ENCODE data around the gene RBM4. TPM values are rescaled to one million over a fixed set of nuclear protein-coding genes. Genes with fewer than 3 reads are reported as not detected.

RBM4 gene
- total RNA-seq, 1 experiment from 2014 or later: 94.4 TPM

- RAD21 ChIA-PET (ENCODE audit: low non-redundant PET in 1 of 2, low total read pairs in 2 of 2, uncharacterized antibody in 2 of 2, unreplicated experiment in 2 of 2): no interaction called here
- H3K36me3 ChIP-seq (ENCODE audit: control insufficient read depth in 1 of 2, insufficient read depth in 2 of 2, low read length in 2 of 2): no peaks in the 10 kb centered on the region
Measured at GRCh38 chr11:66694056-66694410, 55.5 kb downstream of the RBM4 start.

GRCh38 chr11:66694732-66695207 is 56.3 kb downstream of the RBM4 start:
- RAD21 ChIA-PET (ENCODE audit: low non-redundant PET in 1 of 2, low total read pairs in 2 of 2, uncharacterized antibody in 2 of 2, unreplicated experiment in 2 of 2): interaction anchor here in 1 of 2 experiments (0.9 kb wide), 1 partner anchor 139 kb away, joined by 3 read pairs; no protein-coding TSS in a partner anchor
- Histone ChIP-seq H3K4me2 (ENCODE audit: low read length) (no peak overlapping the region), H4K20me1 (ENCODE audit: insufficient read depth) (no peaks in the 10 kb centered on the region), H3K27ac (ENCODE audit: low read depth, low read length) (peak overlapping the region; percentile 41), H3K79me2 (ENCODE audit: insufficient read depth, low read length) (no peaks in the 10 kb centered on the region), H2AFZ (ENCODE audit: low read depth, low read length, poor library complexity, severe bottlenecking) (no peak overlapping the region), H3K9ac (ENCODE audit: low read length) (no peak overlapping the region), H3K4me1 (ENCODE audit: control insufficient read depth in 1 of 2, insufficient read depth in 2 of 2, low read length in 2 of 2) (peaks cover 2 to 5% of the 10 kb centered on the region in 2 experiments; a peak in 3 of 4 replicates), H3K9me3 (ENCODE audit: control insufficient read depth in 1 of 2, insufficient read depth in 1 of 2, low read depth in 1 of 2, low read length in 2 of 2) (no peaks in the 10 kb centered on the region), H3K4me3 (replicated peaks in 1 of 2; ENCODE audit: low read depth in 1 of 2, low read length in 2 of 2) (no peak overlapping the region), H3K27me3 (ENCODE audit: insufficient read depth, low read length) (no peaks in the 10 kb centered on the region), H3K9me2 (ENCODE audit: insufficient read depth) (no peaks in the 10 kb centered on the region), H3K36me3 (ENCODE audit: control insufficient read depth in 1 of 2, insufficient read depth in 2 of 2, low read length in 2 of 2) (no peaks in the 10 kb centered on the region)
- no TSS peak for BruUV-seq (replicated peaks)
- ATAC-seq: peak; percentile 96
- CTCF ChIA-PET: interaction anchor here (0.7 to 2.1 kb wide), 4 partner anchors 139 to 687 kb away, joined by 3 to 22 read pairs (median 4); partner anchors contain the start of gene RCE1
- POLR2A ChIA-PET: no interaction called here
- intact Hi-C loops (cut with micrococcal nuclease): loop anchor here (1.0 kb wide), 2 partner anchors 140 to 189 kb away; no protein-coding TSS in a partner anchor
- peak; percentile 96 for DNase-seq (ENCODE audit: low read depth, low spot score)
- TF ChIP-seq EGR1 (IDR thresholded peaks at IDR 0.05; ENCODE audit: low read depth) (no peak), TCF7L2 (IDR thresholded peaks at IDR 0.05; ENCODE audit: borderline replicate concordance, extremely low read depth, insufficient read depth, insufficient read length) (no peak), REST (IDR thresholded peaks at IDR 0.05; ENCODE audit: low read depth) (no peak), MAX (IDR thresholded peaks at IDR 0.05) (peak; percentile 44; the same call in 1 of the 2 replicates), ELF1 (IDR thresholded peaks at IDR 0.05; ENCODE audit: borderline replicate concordance, low read depth) (no peak), JUND (IDR thresholded peaks at IDR 0.05) (no peak), RAD21 (IDR thresholded peaks at IDR 0.05; ENCODE audit: low read depth) (peak; percentile 99), CBX3 (IDR thresholded peaks at IDR 0.05; ENCODE audit: low read depth) (peak; percentile 85), FOSL1 (IDR thresholded peaks at IDR 0.05; ENCODE audit: low read depth) (no peak), CEBPB (IDR thresholded peaks at IDR 0.05; ENCODE audit: low read depth) (no peak), ATF3 (IDR thresholded peaks at IDR 0.05) (no peak)
- TF ChIP-seq, protein P1, sequence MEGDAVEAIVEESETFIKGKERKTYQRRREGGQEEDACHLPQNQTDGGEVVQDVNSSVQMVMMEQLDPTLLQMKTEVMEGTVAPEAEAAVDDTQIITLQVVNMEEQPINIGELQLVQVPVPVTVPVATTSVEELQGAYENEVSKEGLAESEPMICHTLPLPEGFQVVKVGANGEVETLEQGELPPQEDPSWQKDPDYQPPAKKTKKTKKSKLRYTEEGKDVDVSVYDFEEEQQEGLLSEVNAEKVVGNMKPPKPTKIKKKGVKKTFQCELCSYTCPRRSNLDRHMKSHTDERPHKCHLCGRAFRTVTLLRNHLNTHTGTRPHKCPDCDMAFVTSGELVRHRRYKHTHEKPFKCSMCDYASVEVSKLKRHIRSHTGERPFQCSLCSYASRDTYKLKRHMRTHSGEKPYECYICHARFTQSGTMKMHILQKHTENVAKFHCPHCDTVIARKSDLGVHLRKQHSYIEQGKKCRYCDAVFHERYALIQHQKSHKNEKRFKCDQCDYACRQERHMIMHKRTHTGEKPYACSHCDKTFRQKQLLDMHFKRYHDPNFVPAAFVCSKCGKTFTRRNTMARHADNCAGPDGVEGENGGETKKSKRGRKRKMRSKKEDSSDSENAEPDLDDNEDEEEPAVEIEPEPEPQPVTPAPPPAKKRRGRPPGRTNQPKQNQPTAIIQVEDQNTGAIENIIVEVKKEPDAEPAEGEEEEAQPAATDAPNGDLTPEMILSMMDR (IDR thresholded peaks at IDR 0.05 in 2 of 3, conservative IDR thresholded peaks at IDR 0.05 in 1 of 3; ENCODE audit: borderline replicate concordance in 1 of 3, insufficient read depth in 1 of 3, low read depth in 2 of 3, low read length in 2 of 3): peak; percentile 99

More at GRCh38 chr11:66694056-66694410, 55.5 kb downstream of the RBM4 start:
- ChIA-PET POLR2A (no interaction called here), CTCF (no interaction called here)
- no TSS peak for BruUV-seq (replicated peaks)
- no peaks in the 10 kb centered on the region for H3K27me3 ChIP-seq (ENCODE audit: insufficient read depth, low read length)
- H3K9me2 ChIP-seq (ENCODE audit: insufficient read depth): no peaks in the 10 kb centered on the region
- peaks cover 2 to 5% of the 10 kb centered on the region in 2 experiments; a peak in 3 of 4 replicates for H3K4me1 ChIP-seq (ENCODE audit: control insufficient read depth in 1 of 2, insufficient read depth in 2 of 2, low read length in 2 of 2)
- DNase-seq (ENCODE audit: low read depth, low spot score) (no peak), ATAC-seq (no peak)
- no peaks in the 10 kb centered on the region for H3K79me2 ChIP-seq (ENCODE audit: insufficient read depth, low read length)
- intact Hi-C loops (cut with micrococcal nuclease): loop anchor here (1.0 kb wide), 2 partner anchors 140 to 189 kb away; no protein-coding TSS in a partner anchor
- no peak overlapping the region for H3K9ac ChIP-seq (ENCODE audit: low read length)
- no peak overlapping the region for H3K27ac ChIP-seq (ENCODE audit: low read depth, low read length)
- H4K20me1 ChIP-seq (ENCODE audit: insufficient read depth): no peaks in the 10 kb centered on the region
- TF ChIP-seq CBX3 (IDR thresholded peaks at IDR 0.05; ENCODE audit: low read depth): no peak
- H3K4me2 ChIP-seq (ENCODE audit: low read length): no peak overlapping the region
- H3K4me3 ChIP-seq (replicated peaks in 1 of 2; ENCODE audit: low read depth in 1 of 2, low read length in 2 of 2): no peak overlapping the region
- no peak overlapping the region for H2AFZ ChIP-seq (ENCODE audit: low read depth, low read length, poor library complexity, severe bottlenecking)
- no peaks in the 10 kb centered on the region for H3K9me3 ChIP-seq (ENCODE audit: control insufficient read depth in 1 of 2, insufficient read depth in 1 of 2, low read depth in 1 of 2, low read length in 2 of 2)
